ENCODE data around the gene ZPBP2.
"Not testable (repeated sequence)": the region's sequence is repeated elsewhere in the genome, so short reads cannot be mapped to it uniquely, and the experiment has no call there.

ZPBP2 gene

GRCh38 chr17:39898088-39898487 is 30.1 kb downstream of the ZPBP2 start:
- no peak for DNase-seq (ENCODE audit: low read depth, low spot score)

GRCh38 chr17:39899215-39899614 is 31.2 kb downstream of the ZPBP2 start:
- Histone ChIP-seq H3K27me3 (ENCODE audit: insufficient read depth, insufficient read length) (no peaks in the 10 kb centered on the region), H3K4me3 (ENCODE audit: insufficient read length, low read depth) (no peak overlapping the region), H3K36me3 (ENCODE audit: insufficient read depth, insufficient read length, low read length) (peaks cover 7% of the 10 kb centered on the region), H3K9me3 (ENCODE audit: insufficient read depth, low read length) (no peaks in the 10 kb centered on the region), H3K4me1 (ENCODE audit: insufficient read depth, insufficient read length) (no peaks in the 10 kb centered on the region), H3K9ac (ENCODE audit: insufficient read length, low read depth) (no peak overlapping the region)
- DNase-seq (ENCODE audit: low read depth, low spot score): no peak
- TF ChIP-seq ZNF274 (IDR thresholded peaks at IDR 0.05; ENCODE audit: low read depth, low read length): no peak
- TF ChIP-seq SUZ12 (IDR thresholded peaks at IDR 0.05; ENCODE audit: extremely low read depth, insufficient read depth, insufficient read length): no peak
- TF ChIP-seq YY1 (IDR thresholded peaks at IDR 0.05; ENCODE audit: insufficient read depth, insufficient read length): no peak

More at GRCh38 chr17:39898088-39898487, 30.1 kb downstream of the ZPBP2 start:
- H3K9me3 ChIP-seq (ENCODE audit: insufficient read depth, low read length): no peaks in the 10 kb centered on the region
- H3K9ac ChIP-seq (ENCODE audit: insufficient read length, low read depth): no peak overlapping the region
- H3K27me3 ChIP-seq (ENCODE audit: insufficient read depth, insufficient read length): no peaks in the 10 kb centered on the region
- H3K4me1 ChIP-seq (ENCODE audit: insufficient read depth, insufficient read length): no peaks in the 10 kb centered on the region
- H3K4me3 ChIP-seq (ENCODE audit: insufficient read length, low read depth): no peak overlapping the region
- no peak for TF ChIP-seq SUZ12 (IDR thresholded peaks at IDR 0.05; ENCODE audit: extremely low read depth, insufficient read depth, insufficient read length)
- TF ChIP-seq ZNF274 (IDR thresholded peaks at IDR 0.05; ENCODE audit: low read depth, low read length): no peak
- no peak for TF ChIP-seq YY1 (IDR thresholded peaks at IDR 0.05; ENCODE audit: insufficient read depth, insufficient read length)
- H3K36me3 ChIP-seq (ENCODE audit: insufficient read depth, insufficient read length, low read length): peaks cover 2% of the 10 kb centered on the region

GRCh38 chr17:39902027-39902426 is 34.0 kb downstream of the ZPBP2 start:
- not testable (repeated sequence) for H3K4me3 ChIP-seq (ENCODE audit: insufficient read length, low read depth); H3K27me3 ChIP-seq (ENCODE audit: insufficient read depth, insufficient read length); H3K9ac ChIP-seq (ENCODE audit: insufficient read length, low read depth); H3K9me3 ChIP-seq (ENCODE audit: insufficient read depth, low read length); DNase-seq (ENCODE audit: low read depth, low spot score); H3K4me1 ChIP-seq (ENCODE audit: insufficient read depth, insufficient read length)
- H3K36me3 ChIP-seq (ENCODE audit: insufficient read depth, insufficient read length, low read length): peaks cover 32% of the 10 kb centered on the region

DNA sequence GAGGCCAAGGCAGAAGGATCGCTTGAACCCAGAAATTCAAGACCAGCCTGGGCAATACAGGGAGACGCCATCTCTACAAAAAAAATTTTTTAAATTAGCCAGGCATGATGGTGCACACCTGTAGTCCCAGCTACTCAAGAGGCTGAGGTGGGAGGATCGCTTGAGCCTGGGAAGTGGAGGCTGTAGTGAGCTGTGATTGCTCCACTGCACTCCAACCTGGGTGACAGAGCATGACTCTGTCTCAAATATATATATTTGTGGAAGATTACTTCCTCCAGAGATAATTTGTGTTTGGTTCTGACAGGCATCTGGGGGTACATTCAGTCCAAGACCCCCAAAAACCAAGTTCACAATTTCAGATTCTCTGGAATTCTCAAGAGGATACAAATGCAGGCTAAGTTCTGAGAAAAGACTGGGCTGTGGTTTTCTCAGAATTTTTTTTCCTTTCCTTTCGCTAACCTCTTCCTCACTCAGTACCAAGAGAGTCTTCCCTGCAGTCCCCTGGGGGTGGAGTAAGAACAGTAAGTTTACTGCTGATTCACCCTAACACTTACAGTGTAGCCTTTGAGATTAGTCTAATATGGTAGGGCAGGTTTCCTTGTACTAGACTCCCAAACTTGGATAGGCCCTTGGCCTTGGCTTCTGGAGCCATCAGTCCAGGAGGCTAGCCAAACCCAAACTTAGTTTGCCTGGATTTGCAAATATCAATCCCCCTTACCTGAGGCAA is 35.3 kb downstream of the ZPBP2 start:
- no peak for DNase-seq (ENCODE audit: low read depth, low spot score)
- Histone ChIP-seq H3K9ac (ENCODE audit: insufficient read length, low read depth) (no peak overlapping the region), H3K27me3 (ENCODE audit: insufficient read depth, insufficient read length) (no peaks in the 10 kb centered on the region), H3K4me3 (ENCODE audit: insufficient read length, low read depth) (no peak overlapping the region), H3K9me3 (ENCODE audit: insufficient read depth, low read length) (no peaks in the 10 kb centered on the region), H3K36me3 (ENCODE audit: insufficient read depth, insufficient read length, low read length) (peaks cover 39% of the 10 kb centered on the region), H3K4me1 (ENCODE audit: insufficient read depth, insufficient read length) (no peaks in the 10 kb centered on the region)
- TF ChIP-seq ZNF274 (IDR thresholded peaks at IDR 0.05; ENCODE audit: low read depth, low read length) (no peak), YY1 (IDR thresholded peaks at IDR 0.05; ENCODE audit: insufficient read depth, insufficient read length) (no peak), SUZ12 (IDR thresholded peaks at IDR 0.05; ENCODE audit: extremely low read depth, insufficient read depth, insufficient read length) (no peak)

DNA sequence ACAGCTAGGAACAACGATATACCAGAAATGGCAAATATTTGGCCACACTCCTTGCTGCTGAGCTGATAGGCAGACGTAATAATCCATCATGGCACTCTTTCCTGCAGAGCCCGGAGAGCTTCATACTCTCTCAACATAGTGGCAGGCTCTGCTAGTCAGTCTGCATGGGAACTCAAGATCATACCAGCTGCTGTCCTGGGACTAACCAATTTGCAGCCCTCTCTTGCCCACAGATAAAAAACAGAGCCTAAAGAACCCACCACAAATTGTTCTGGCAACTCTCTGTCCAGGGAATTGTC is 36.9 kb downstream of the ZPBP2 start:
- TF ChIP-seq YY1 (IDR thresholded peaks at IDR 0.05; ENCODE audit: insufficient read depth, insufficient read length) (no peak), ZNF274 (IDR thresholded peaks at IDR 0.05; ENCODE audit: low read depth, low read length) (no peak), SUZ12 (IDR thresholded peaks at IDR 0.05; ENCODE audit: extremely low read depth, insufficient read depth, insufficient read length) (no peak)
- H3K4me3 ChIP-seq (ENCODE audit: insufficient read length, low read depth): no peak overlapping the region
- H3K27me3 ChIP-seq (ENCODE audit: insufficient read depth, insufficient read length): no peaks in the 10 kb centered on the region
- H3K36me3 ChIP-seq (ENCODE audit: insufficient read depth, insufficient read length, low read length): peaks cover 53% of the 10 kb centered on the region
- H3K9me3 ChIP-seq (ENCODE audit: insufficient read depth, low read length): no peaks in the 10 kb centered on the region
- H3K4me1 ChIP-seq (ENCODE audit: insufficient read depth, insufficient read length): no peaks in the 10 kb centered on the region
- DNase-seq (ENCODE audit: low read depth, low spot score): no peak
- H3K9ac ChIP-seq (ENCODE audit: insufficient read length, low read depth): no peak overlapping the region

- H3K9ac ChIP-seq (ENCODE audit: insufficient read length, low read depth): no peak overlapping the region
- DNase-seq (ENCODE audit: low read depth, low spot score): no peak
- no peaks in the 10 kb centered on the region for H3K27me3 ChIP-seq (ENCODE audit: insufficient read depth, insufficient read length)
- no peak overlapping the region for H3K4me3 ChIP-seq (ENCODE audit: insufficient read length, low read depth)
- peaks cover 2% of the 10 kb centered on the region for H3K4me1 ChIP-seq (ENCODE audit: insufficient read depth, insufficient read length)
- TF ChIP-seq SUZ12 (IDR thresholded peaks at IDR 0.05; ENCODE audit: extremely low read depth, insufficient read depth, insufficient read length): no peak
- no peak for TF ChIP-seq YY1 (IDR thresholded peaks at IDR 0.05; ENCODE audit: insufficient read depth, insufficient read length)
- no peak for TF ChIP-seq ZNF274 (IDR thresholded peaks at IDR 0.05; ENCODE audit: low read depth, low read length)
- no peaks in the 10 kb centered on the region for H3K9me3 ChIP-seq (ENCODE audit: insufficient read depth, low read length)
- H3K36me3 ChIP-seq (ENCODE audit: insufficient read depth, insufficient read length, low read length): peaks cover 69% of the 10 kb centered on the region
Observed at GRCh38 chr17:39908789-39909352, 40.9 kb downstream of the ZPBP2 start.

GRCh38 chr17:39913989-39914388 is 46.0 kb downstream of the ZPBP2 start:
- TF ChIP-seq YY1 (IDR thresholded peaks at IDR 0.05; ENCODE audit: insufficient read depth, insufficient read length): no peak
- TF ChIP-seq SUZ12 (IDR thresholded peaks at IDR 0.05; ENCODE audit: extremely low read depth, insufficient read depth, insufficient read length): no peak
- no peak for TF ChIP-seq ZNF274 (IDR thresholded peaks at IDR 0.05; ENCODE audit: low read depth, low read length)
- Histone ChIP-seq H3K9ac (ENCODE audit: insufficient read length, low read depth) (no peak overlapping the region), H3K9me3 (ENCODE audit: insufficient read depth, low read length) (no peaks in the 10 kb centered on the region), H3K4me1 (ENCODE audit: insufficient read depth, insufficient read length) (peaks cover 2% of the 10 kb centered on the region), H3K36me3 (ENCODE audit: insufficient read depth, insufficient read length, low read length) (peaks cover 57% of the 10 kb centered on the region), H3K4me3 (ENCODE audit: insufficient read length, low read depth) (no peak overlapping the region), H3K27me3 (ENCODE audit: insufficient read depth, insufficient read length) (no peaks in the 10 kb centered on the region)
- DNase-seq (ENCODE audit: low read depth, low spot score): no peak
